Astrocyte of the cerebellum (primary cell): ENCODE measurements around the gene SMIM10L1.

Source experiments
- DNase-seq: peaks from one replicate; pipeline ENCODE4 v3.0.0-alpha.2; 2011; ENCODE audit warnings: low read depth
- H3K4me3 ChIP-seq: 2 replicates; pipeline ENCODE4 v1.5.1; 2011; ENCODE audit warnings: mild to moderate bottlenecking, low read depth, low read length, moderate library complexity
- in situ Hi-C: cut with HindIII; loops from 2 replicates; pipeline ENCODE4 v1.10.0; 2017; ENCODE audit warnings: low sequenced_read_pairs
- TF ChIP-seq, protein P1 (sequence below): IDR thresholded peaks from 2 replicates; pipeline ENCODE4 v1.5.1; 2012; ENCODE audit warnings: low read length, low read depth, moderate library complexity, mild to moderate bottlenecking; ENCODE audit errors: missing control alignments

The SMIM10L1 gene

GRCh38 chr12:11136075-11136474 lies 34.9 kb upstream of the SMIM10L1 start:
- no peak overlapping the region for H3K4me3 ChIP-seq
- DNase-seq = no peak
- TF ChIP-seq, protein P1, sequence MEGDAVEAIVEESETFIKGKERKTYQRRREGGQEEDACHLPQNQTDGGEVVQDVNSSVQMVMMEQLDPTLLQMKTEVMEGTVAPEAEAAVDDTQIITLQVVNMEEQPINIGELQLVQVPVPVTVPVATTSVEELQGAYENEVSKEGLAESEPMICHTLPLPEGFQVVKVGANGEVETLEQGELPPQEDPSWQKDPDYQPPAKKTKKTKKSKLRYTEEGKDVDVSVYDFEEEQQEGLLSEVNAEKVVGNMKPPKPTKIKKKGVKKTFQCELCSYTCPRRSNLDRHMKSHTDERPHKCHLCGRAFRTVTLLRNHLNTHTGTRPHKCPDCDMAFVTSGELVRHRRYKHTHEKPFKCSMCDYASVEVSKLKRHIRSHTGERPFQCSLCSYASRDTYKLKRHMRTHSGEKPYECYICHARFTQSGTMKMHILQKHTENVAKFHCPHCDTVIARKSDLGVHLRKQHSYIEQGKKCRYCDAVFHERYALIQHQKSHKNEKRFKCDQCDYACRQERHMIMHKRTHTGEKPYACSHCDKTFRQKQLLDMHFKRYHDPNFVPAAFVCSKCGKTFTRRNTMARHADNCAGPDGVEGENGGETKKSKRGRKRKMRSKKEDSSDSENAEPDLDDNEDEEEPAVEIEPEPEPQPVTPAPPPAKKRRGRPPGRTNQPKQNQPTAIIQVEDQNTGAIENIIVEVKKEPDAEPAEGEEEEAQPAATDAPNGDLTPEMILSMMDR = no peak
- in situ Hi-C loops = no loop called here

- H3K4me3 ChIP-seq = no peak overlapping the region
- no peak for DNase-seq
- TF ChIP-seq, protein P1 = no peak
- in situ Hi-C loops = no loop called here
These were observed 27.6 kb upstream of the SMIM10L1 start for GRCh38 chr12:11143352-11143751.

DNA sequence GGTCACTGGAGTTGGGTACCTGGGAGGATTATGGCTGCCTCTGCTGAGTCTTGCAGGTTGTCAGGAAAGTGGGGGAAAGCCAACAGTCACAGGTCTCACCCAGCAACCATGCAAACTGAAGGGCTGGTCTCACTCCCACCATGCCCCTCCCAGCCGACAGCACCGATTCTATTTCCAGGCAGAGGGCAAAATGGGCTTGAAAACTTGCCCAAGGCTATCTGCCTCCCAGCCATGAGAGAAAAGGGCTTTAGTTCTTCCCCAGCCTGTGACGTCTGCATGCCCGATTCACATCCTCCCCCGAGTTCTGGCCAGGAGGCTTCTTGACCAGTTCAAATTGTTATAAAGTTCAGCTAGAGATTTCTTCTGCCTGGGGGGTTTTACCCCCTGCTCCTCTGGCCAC lies 26.7 kb upstream of the SMIM10L1 start:
- H3K4me3 ChIP-seq = no peak overlapping the region
- DNase-seq = no peak
- in situ Hi-C loops = no loop called here
- TF ChIP-seq, protein P1 = no peak

DNA sequence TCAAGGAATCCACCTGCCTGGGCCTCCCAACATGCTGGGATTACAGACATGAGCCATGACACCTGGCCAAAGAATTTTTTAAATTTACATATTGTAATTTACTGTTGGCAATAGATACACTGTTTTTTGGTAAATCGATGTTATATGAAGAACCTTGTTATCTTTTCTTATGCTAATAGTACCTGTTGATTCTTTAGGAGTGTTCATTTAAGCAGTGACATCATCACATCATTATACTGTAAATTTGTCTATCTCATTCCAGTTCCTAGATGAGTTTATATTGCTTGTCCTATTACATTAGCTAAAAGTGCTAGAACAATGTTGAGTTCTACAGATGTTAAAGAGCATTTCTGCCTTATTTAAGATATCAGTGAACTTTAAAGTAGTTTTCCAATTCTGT lies 23.6 kb upstream of the SMIM10L1 start:
- in situ Hi-C loops = no loop called here
- TF ChIP-seq, protein P1 = no peak
- no peak overlapping the region for H3K4me3 ChIP-seq
- no peak for DNase-seq

GRCh38 chr12:11150832-11151231 lies 20.2 kb upstream of the SMIM10L1 start:
- no peak overlapping the region for H3K4me3 ChIP-seq
- TF ChIP-seq, protein P1 = no peak
- no peak for DNase-seq
- in situ Hi-C loops = no loop called here

GRCh38 chr12:11152725-11153124 lies 18.3 kb upstream of the SMIM10L1 start:
- in situ Hi-C loops = no loop called here

More at GRCh38 chr12:11152725-11153124, 18.3 kb upstream of the SMIM10L1 start:
- no peak for DNase-seq
- no peak overlapping the region for H3K4me3 ChIP-seq
- TF ChIP-seq, protein P1 = no peak
